Stimulated activated CD8-positive, alpha-beta memory T cell treated with anti-CD3 and anti-CD28 coated beads, Interleukin-4, amount 100 ng/mL, for 48 hours (primary cell): Measurements from ENCODE around the gene IL1RAP.

Source experiments
- DNase-seq: peaks from one replicate; pipeline ENCODE4 v3.0.0-alpha.2; 2020

The IL1RAP gene

GRCh38 chr3:190545191-190545590 is 31.3 kb downstream of the IL1RAP start:
- no peak for DNase-seq

DNA sequence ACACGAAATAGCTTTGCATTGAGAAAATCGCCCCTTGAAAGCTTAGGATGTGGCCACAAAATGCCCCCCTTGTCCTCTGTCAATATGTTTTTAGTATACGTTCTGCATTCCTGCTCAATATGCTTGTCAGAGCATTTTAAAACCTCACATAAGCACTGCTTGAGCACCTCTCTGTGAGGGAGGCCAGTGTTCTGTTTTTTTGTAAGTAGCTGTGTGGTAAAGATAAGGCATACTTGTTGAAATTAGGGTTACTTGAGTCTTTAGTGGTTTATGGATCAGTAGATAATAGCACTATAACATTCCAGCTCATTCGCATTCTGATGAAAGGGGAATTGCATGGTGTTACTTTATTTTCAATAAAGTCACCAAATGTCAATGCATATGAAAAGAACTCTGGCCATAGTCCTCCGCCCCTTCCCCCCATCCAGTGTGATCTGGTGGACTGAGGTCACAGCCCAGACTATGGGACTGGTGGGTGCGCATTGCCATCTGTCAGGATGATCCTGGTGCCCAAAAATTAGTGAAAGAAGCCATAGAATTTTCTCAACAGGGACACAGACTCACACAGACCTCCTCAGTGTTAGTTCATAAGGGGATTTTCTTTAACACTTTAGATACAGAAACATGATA is 33.1 kb downstream of the IL1RAP start:
- no peak for DNase-seq

DNA sequence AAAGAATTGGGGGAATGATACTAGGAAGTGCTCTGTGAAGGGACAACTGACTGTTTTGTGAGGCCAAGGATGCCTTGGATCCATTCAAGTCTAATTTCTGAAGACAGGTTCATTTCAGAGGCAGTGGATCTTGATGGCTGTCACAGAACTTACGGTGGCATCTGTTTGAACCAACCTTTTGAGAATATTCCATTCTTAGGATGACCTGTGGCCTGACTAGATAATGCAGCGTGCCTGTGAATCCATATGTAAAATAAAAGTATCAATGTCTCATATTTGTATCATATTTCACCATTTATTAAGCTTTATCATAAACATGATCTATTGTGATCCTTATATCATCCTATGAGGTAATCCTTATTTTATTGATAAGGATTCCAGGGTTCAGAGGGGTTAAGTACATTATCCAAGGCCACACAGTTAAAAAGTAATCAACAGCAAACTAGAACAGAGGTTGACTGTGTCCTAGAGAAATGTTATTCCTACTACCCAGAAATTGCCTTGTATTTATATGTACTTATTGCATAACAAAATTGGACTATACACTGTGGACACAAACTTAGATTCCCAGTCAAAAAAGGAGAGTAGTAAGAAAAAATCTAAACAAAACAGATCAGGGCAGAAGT is 34.3 kb downstream of the IL1RAP start:
- no peak for DNase-seq

GRCh38 chr3:190552021-190552420 is 38.1 kb downstream of the IL1RAP start:
- DNase-seq, result no peak

DNA sequence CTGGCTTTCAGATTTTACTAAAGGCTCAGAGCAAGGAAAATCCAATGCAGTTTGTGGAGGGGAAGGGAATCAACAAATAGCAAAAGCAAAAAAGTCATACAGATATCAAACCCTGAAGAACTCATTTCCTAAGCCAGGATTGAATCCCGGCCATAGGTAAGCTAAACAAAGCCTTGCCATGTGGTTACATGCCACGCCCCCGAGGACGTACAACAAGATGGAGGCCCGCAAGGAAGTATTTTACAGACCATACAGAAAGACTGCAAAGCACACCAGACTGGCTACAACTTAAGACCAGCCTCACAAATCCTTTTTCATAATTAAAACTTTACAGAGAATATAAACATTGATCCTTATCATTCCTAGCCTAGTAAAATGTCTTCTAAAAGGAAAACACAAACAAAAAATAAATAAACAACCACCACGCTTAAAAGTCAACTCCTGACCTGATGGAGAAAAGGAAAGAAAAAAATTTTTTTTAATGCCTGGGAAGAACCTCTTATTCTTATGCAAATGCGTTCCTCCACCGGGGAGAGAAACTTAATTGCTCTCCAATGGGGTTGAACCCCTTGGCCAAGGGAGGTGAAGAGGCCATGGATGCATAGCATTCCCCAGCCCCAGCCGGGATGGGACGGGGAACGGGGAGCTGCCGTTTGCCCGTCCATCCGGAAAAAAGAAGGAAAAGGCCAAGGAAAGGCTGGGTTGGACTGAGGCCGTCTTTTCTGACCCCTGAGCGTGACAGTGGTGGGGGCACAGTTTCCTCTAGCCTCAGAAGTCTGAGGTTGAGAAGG is 39.3 kb downstream of the IL1RAP start:
- no peak for DNase-seq

DNA sequence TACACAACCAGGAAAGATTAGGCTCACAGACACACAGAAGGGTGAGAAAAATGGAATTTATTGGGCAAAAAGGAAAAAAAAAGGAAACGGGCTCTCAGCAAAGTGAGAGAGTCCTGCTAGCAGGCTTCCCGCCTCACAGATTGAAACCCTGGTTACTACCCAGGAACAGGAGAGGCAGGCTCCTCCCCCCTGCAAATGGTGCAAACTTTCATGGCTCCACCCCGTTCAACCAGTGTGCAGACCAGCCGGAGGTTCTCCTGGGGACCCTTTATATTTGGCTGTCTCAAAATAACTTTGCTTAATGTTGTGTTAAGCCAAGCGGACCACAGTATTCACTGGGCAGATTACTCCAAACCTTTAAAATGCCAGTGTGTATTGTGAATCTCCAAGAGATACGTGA is 40.3 kb downstream of the IL1RAP start:
- no peak for DNase-seq

DNA sequence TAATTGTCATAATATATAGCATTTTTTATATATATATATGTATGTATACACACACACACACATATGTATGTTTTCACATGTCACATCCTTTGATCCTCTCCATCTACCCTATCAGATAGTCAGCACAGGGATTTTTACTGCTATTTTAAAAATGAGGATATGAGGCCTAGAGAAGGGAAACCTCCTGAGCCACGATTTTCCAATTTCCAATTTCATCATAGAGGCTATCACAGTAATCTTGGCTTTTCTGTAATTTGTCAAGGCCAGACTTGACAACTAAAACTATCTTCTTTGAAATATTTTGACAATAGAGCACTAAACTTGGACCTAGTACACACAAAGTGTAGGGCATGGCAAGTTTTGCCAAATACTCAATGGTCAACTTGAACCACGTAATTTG is 42.5 kb downstream of the IL1RAP start:
- no peak for DNase-seq

DNA sequence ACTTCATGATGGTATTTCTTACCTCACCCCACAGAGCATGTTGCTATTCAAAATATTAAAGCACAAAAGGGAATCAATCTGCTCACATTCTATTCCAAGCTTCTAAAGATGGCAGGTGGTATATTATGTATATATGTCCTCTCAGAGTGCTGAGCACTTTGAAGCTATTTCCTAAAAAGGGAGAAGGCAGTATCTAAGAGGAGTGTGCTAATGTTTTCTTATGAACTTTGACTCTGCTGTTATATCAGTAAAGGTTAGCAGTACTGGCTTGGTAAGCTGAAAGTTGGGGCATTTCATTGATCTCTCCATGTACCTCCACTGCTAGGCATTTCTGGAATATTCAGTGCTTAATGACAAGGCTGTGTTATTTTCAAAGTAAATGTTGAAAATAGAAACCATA is 43.4 kb downstream of the IL1RAP start:
- no peak for DNase-seq

DNA sequence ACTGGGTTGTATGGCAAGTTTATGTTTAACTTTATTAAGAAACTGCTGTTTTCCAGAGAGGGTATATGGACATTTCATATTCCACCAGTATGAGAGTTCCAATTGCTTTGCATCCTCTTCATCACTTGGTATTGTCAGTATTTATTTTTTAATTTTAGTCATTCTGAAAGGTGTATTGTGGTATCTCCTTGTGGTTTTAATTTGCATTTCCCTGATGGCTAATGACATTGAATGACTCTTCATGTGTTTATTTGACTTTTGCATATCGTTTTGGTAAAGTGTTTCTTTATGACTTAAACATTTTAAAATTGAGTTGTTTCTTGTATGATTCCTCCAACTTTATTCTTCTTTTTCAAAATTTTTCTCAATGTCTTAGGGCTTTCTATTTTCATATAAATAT is 44.4 kb downstream of the IL1RAP start:
- no peak for DNase-seq

DNA sequence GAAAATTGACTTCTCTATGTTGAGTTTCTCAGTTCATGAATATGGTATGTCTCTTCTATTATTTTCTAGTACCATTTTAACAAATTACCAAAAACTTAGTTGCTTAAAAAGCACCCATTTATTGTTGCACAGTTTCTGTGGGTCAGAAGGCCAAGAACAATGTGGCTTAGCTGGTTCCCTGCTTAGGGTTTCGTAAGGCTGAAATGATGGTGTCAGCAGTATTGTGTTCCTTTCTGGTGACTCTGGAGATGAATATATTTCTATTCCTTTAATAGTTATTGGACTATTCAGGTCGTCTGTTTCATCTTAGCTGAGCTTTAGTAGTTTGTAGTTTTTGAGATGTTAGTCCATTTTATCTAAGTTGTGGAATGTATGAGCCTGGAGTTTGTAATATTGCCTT is 44.9 kb downstream of the IL1RAP start:
- no peak for DNase-seq

DNA sequence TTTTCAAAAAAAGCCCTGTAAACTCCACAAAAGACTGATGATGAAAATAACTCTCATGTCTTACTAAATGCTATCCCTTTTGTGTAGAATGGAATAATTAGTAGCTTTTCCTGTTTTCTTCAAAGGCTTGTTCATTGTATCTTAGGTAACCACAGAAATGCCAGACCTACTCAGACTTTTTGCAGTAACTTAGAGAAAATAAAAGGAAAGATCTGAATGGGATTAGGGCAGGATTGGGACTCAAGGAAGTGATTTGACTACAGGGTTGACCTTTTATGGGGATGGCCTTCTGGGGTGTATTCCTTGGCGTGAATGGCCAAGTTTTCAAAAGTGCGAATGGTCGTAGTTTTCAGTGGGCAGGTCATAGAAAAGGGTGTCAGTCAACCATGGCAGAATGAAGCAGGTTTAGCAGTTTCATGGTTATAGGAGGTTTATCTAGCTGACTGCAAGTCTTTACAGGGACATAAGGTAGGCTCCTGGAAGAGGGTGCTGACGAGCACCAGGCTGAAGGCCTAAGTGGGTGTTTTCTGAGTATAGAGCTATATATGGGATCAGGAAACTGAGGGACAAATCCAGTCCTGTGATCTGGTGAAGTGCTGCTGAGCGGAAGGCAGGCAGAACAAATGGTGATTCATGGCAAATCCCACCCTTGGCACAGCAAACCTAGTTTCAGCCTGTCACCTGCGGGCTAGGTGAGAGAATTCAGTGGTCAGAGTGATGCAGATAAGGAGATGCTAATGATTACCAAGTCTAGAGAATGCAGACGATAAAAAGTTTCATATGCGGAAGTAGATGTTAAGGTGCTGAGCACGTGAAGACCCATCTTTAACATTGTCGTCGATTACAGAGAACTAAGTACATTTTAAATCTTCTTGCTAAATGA is 46.4 kb downstream of the IL1RAP start:
- DNase-seq, result no peak

- no peak for DNase-seq
These were observed 49.1 kb downstream of the IL1RAP start for GRCh38 chr3:190562866-190563510.

DNA sequence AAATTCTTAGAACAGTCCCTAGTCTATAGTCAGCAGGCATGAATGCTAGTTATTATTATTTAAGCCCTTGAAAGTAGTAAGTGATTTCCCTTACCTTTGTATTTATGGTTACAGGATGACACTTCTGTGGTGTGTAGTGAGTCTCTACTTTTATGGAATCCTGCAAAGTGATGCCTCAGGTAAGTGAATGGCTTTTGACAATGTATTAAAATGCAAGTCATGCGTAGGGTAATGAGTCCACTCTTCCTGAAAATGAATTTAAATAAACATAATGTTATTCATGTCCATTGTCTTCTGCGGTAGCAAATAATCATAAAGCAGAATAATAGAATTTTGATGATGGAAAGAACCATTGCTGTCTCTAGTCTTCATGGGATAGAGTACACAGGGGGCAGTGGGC is 50.3 kb downstream of the IL1RAP start:
- no peak for DNase-seq

- DNase-seq, result peak; percentile 84
These were observed 52.4 kb downstream of the IL1RAP start for GRCh38 chr3:190566043-190566933.

DNA sequence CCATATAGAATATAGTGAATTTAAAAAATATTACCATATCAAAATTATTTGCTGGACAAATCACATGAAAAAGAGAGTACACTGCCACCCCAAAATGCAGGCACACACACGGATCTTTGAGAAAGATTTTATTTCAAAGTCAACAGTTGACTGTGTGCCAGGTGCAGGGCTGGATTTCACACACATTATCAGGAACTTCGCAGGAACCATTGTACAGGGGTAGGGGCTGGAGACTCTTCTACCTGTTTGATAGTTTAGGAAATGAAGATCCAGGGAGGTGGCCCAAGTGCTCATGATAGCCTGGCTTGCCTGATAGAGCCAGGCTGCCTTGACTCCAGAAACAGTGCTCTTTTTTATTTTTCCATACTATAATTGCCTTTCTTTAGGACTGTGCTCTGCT is 54.2 kb downstream of the IL1RAP start:
- no peak for DNase-seq

DNA sequence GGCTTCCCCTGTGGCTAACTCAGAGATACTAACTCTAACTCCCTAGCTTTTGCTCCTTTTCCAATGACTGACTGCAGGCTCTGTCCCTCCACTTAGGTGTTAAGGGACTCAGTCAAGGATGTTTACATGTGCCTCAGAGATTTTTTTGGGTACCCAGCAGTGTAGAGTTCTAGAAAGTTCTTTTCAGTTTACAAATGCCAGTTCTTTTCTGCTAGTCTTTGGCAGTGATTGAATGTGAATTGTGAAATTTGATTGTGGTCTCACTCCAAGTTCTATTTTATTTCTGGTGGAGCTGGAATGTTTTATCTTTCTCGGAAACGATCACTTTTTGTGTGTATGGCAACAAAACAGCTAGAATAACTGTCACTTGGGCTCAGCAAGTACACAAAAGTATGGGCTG is 60.6 kb downstream of the IL1RAP start:
- no peak for DNase-seq

- DNase-seq, result no peak
These were observed 61.7 kb downstream of the IL1RAP start for GRCh38 chr3:190575437-190576185.

DNA sequence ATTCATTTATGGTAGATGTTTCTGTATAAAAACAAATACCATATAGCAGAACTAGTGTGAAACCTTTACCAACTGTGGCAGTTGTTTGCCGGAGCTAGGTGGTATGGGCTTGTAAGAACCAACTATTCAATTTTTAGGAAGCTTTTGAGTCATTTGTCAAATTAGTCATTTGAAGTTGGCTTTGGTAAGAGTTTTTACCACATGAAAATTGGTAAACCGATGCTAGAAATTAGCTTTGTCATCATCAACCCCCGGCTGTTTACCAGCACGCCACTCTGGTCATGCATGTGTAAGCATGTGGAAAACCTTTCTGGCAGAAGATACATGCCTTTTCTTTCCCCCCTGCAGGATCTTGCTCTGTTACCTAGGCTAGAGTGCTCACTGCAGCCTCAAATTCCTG is 63.3 kb downstream of the IL1RAP start:
- DNase-seq, result peak; percentile 40

DNA sequence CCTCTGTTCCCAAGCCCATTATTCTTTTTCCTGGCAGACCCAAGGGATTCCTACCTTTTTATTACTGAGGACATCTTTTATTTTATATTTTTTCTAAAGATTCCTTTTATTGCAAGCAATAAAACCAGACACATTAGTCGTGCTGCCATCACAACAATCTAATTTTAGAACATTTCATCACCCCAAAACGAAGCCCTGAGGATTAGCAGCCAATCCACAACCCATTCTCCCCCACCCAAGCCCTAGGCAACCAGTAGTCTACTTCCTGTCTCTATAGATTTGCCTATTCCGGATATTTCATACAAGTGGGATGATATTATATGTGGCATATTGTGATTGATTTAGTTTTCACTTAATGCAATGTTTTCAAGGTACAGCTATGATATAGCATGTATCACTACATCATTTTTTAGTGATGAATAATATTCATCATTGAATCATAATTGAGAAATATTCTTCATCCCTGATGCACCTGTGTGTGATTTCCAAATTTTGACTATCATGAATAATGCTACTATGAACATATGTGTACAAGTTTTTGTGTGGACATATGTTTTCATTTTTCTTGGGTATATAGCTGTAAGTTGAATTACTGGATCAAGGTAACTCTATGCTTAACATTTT is 65.7 kb downstream of the IL1RAP start:
- no peak for DNase-seq

DNA sequence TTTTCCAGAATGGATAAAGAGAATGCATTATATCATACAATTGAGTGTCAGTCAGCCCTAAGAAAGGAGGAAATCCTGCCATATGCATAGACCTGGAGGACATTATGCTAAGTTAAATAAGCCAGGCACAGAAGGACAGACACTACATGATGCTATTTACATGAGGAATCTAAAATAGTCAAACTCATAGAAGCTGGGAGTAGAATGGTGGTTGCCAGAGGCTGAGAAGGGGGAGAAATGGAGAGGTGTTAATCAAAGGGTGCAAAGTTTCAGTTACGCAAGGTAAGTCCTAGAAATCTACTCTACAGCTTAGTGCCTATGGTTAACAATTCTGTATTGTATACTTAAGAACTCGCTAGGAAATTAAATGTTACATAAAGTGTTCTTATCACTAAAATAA is 66.5 kb downstream of the IL1RAP start:
- no peak for DNase-seq
